AG04449 (cell line): ENCODE measurements around the gene HRNR.

ENCODE experiments used
- CTCF ChIA-PET: fragments of 350-600 bp; formaldehyde crosslinking; extraction: SDS; loops from one replicate; lab custom pipeline; 2021; ENCODE audit warnings: antibody characterized with exemption; lab: Yijun Ruan, JAX
- POLR2A ChIA-PET: fragments of 400-600, 350-600 bp; formaldehyde crosslinking; extraction: SDS; loops from one replicate; lab custom pipeline; 2020; ENCODE audit warnings: antibody characterized with exemption, inconsistent platforms; lab: Yijun Ruan, JAX
- DNase-seq: peaks from one replicate; pipeline ENCODE4 v3.0.0-alpha.2; 2010; ENCODE audit warnings: low read depth, low spot score
- H3K4me3 ChIP-seq: 2 replicates; pipeline ENCODE4 v1.5.1; 2011; ENCODE audit warnings: low read depth, mild to moderate bottlenecking, control low read depth, low read length
- CTCF ChIP-seq: IDR thresholded peaks from one replicate; pipeline ENCODE4 v1.5.1; 2011; ENCODE audit warnings: mild to moderate bottlenecking, moderate library complexity, low read length, control low read depth, inconsistent platforms; ENCODE audit not compliant: insufficient read depth; ENCODE audit errors: missing control alignments

The HRNR gene

GRCh38 chr1:152179566-152179965, 44.4 kb downstream of the HRNR start:
- POLR2A ChIA-PET, result no interaction called here
- no peak overlapping the region for H3K4me3 ChIP-seq
- no peak for TF ChIP-seq CTCF
- CTCF ChIA-PET, result interaction anchor here (1.2 to 12.4 kb wide), 6 partner anchors 9 to 125 kb away, joined by 3 to 271 read pairs (median 7); no protein-coding TSS in a partner anchor
- DNase-seq, result no peak

GRCh38 chr1:152170287-152170905, 53.6 kb downstream of the HRNR start:
- no peak for TF ChIP-seq CTCF
- no peak for DNase-seq
- POLR2A ChIA-PET, result no interaction called here
- no peak overlapping the region for H3K4me3 ChIP-seq
- CTCF ChIA-PET, result interaction anchor here (1.0 to 2.5 kb wide), 4 partner anchors 11 to 29 kb away, joined by 3 to 7 read pairs (median 4); no protein-coding TSS in a partner anchor

- TF ChIP-seq CTCF, result no peak
- no peak for DNase-seq
- H3K4me3 ChIP-seq, result no peak overlapping the region
- CTCF ChIA-PET, result interaction anchor here (0.8 to 2.5 kb wide), 4 partner anchors 15 to 28 kb away, joined by 4 to 7 read pairs (median 4); no protein-coding TSS in a partner anchor
- POLR2A ChIA-PET, result no interaction called here
Measured at GRCh38 chr1:152169366-152170025, 54.5 kb downstream of the HRNR start.

GRCh38 chr1:152168535-152168868, 55.5 kb downstream of the HRNR start:
- CTCF ChIA-PET, result interaction anchor here (0.6 to 2.5 kb wide), 5 partner anchors 8 to 291 kb away, joined by 3 to 7 read pairs (median 3); no protein-coding TSS in a partner anchor
- POLR2A ChIA-PET, result no interaction called here
- TF ChIP-seq CTCF, result no peak
- H3K4me3 ChIP-seq, result no peak overlapping the region
- DNase-seq, result no peak

- peak; percentile 69 for DNase-seq
- H3K4me3 ChIP-seq, result no peak overlapping the region
- ChIA-PET POLR2A (no interaction called here), CTCF (interaction anchor here (0.6 to 2.5 kb wide), 4 partner anchors 8 to 292 kb away, joined by 3 to 7 read pairs (median 3); no protein-coding TSS in a partner anchor)
- no peak for TF ChIP-seq CTCF
Measured at GRCh38 chr1:152167835-152168534, 56.0 kb downstream of the HRNR start.

GRCh38 chr1:152166966-152167365, 57.0 kb downstream of the HRNR start:
- ChIA-PET POLR2A (no interaction called here), CTCF (interaction anchor here (1.4 kb wide), 1 partner anchor 17 kb away, joined by 3 read pairs; no protein-coding TSS in a partner anchor)
- no peak for DNase-seq
- no peak overlapping the region for H3K4me3 ChIP-seq
- TF ChIP-seq CTCF, result no peak
